IMR-90 (cell line): ENCODE measurements around the gene BDH1. TPM values are rescaled to one million over a fixed set of nuclear protein-coding genes. Genes with fewer than 3 reads are reported as not detected.
A peak's percentile ranks its signal among the peaks of the same experiment; 100 is the strongest.

Experiments used
- ATAC-seq: fragments of 200-7000 bp; cut with Tn5 transposase; 2 replicates; pipeline ENCODE4 v1.9.1; 2020; ENCODE audit warnings: low read depth, mild to moderate bottlenecking, moderate library complexity
- BruUV-seq: library from RNA; stranded (reverse); fragments of 400-500 nt; replicated peaks from 2 replicates; lab custom pipeline; 2021; lab: Mats Ljungman, UMichigan
- CTCF ChIA-PET: fragments of 300-600 bp; formaldehyde crosslinking; extraction: SDS; loops from one replicate; lab custom pipeline; 2021; ENCODE audit warnings: antibody characterized with exemption; lab: Yijun Ruan, JAX
- POLR2A ChIA-PET: fragments of 300-600 bp; sonication (Branson Sonifier 250); formaldehyde crosslinking; loops from one replicate; lab custom pipeline; 2022; ENCODE audit warnings: antibody characterized with exemption; ENCODE audit not compliant: unreplicated experiment; lab: Charles Lee
- DNase-seq: peaks from one replicate; pipeline ENCODE4 v3.0.0; 2013
- H2AFZ ChIP-seq: replicated peaks from 2 replicates; pipeline ENCODE3; 2013; ENCODE audit warnings: low read length, mild to moderate bottlenecking; ENCODE audit not compliant: poor library complexity
- H2AK5ac ChIP-seq: 2 replicates; pipeline ENCODE4 v1.6.1; 2013; ENCODE audit warnings: low read depth, low read length, inconsistent platforms
- H2AK9ac ChIP-seq: replicated peaks from 2 replicates; pipeline ENCODE3; 2013; ENCODE audit warnings: mild to moderate bottlenecking, low read depth, low read length, moderate library complexity; ENCODE audit not compliant: poor library complexity
- H2BK120ac ChIP-seq: 2 replicates; pipeline ENCODE4 v1.6.1; 2013; ENCODE audit warnings: low read depth, low read length, inconsistent platforms
- H2BK15ac ChIP-seq: 3 replicates; pipeline ENCODE4 v1.6.1; 2013; ENCODE audit warnings: low read depth, low read length, inconsistent platforms
- H2BK20ac ChIP-seq: 2 replicates; pipeline ENCODE4 v1.6.1; 2013; ENCODE audit warnings: low read depth, mild to moderate bottlenecking, inconsistent platforms, low read length, moderate library complexity
- H2BK5ac ChIP-seq: 2 replicates; pipeline ENCODE4 v1.6.1; 2013; ENCODE audit warnings: mild to moderate bottlenecking, low read depth, low read length, inconsistent platforms; ENCODE audit not compliant: poor library complexity, severe bottlenecking
- H3K14ac ChIP-seq: replicated peaks from 2 replicates; pipeline ENCODE4 v1.6.1; 2013; ENCODE audit warnings: low read depth, low read length, inconsistent platforms
- H3K18ac ChIP-seq: 2 replicates; pipeline ENCODE4 v1.6.1; 2013; ENCODE audit warnings: low read depth, low read length, control low read depth
- H3K23ac ChIP-seq: 2 replicates; pipeline ENCODE4 v1.6.1; 2013; ENCODE audit warnings: low read depth, low read length, inconsistent platforms
- H3K27ac ChIP-seq: 2 replicates; pipeline ENCODE4 v1.5.1; 2013; ENCODE audit warnings: mild to moderate bottlenecking, control low read depth, low read length; ENCODE audit not compliant: insufficient read depth
- H3K27me3 ChIP-seq: 2 replicates; pipeline ENCODE4 v1.6.1; 2013; ENCODE audit warnings: low read length; ENCODE audit not compliant: control insufficient read depth, insufficient read depth
- H3K36me3 ChIP-seq: 2 replicates; pipeline ENCODE4 v1.6.1; 2013; ENCODE audit warnings: low read length, mixed read lengths; ENCODE audit not compliant: control insufficient read depth, insufficient read depth
- H3K4ac ChIP-seq: 2 replicates; pipeline ENCODE4 v1.6.1; 2013; ENCODE audit warnings: low read depth, low read length, inconsistent platforms
- H3K4me1 ChIP-seq: 2 replicates; pipeline ENCODE4 v1.6.1; 2013; ENCODE audit warnings: low read length, mixed read lengths; ENCODE audit not compliant: control insufficient read depth, insufficient read depth
- H3K4me2 ChIP-seq: 2 replicates; pipeline ENCODE4 v1.6.1; 2013; ENCODE audit warnings: low read depth, mild to moderate bottlenecking, control low read depth, low read length, moderate library complexity
- H3K4me3 ChIP-seq: 2 replicates; pipeline ENCODE4 v1.5.1; 2013; ENCODE audit warnings: low read depth, mild to moderate bottlenecking, control low read depth, low read length, moderate library complexity; ENCODE audit not compliant: insufficient read depth
- H3K56ac ChIP-seq: 2 replicates; pipeline ENCODE4 v1.6.1; 2013; ENCODE audit warnings: low read length, inconsistent platforms; ENCODE audit not compliant: insufficient read depth; ENCODE audit errors: extremely low read depth
- H3K79me1 ChIP-seq, 2 experiments: 2 replicates each; pipeline ENCODE4 v1.6.1; 2013; ENCODE audit warnings: low read length in 2 of 2, inconsistent platforms in 1 of 2, low read depth in 1 of 2
- H3K9ac ChIP-seq: 2 replicates; pipeline ENCODE4 v1.6.1; 2013; ENCODE audit warnings: low read depth, low read length, control low read depth
- H3K9me1 ChIP-seq: 2 replicates; pipeline ENCODE4 v1.6.1; 2013; ENCODE audit warnings: low read length, inconsistent platforms; ENCODE audit not compliant: insufficient read depth
- H3K9me3 ChIP-seq: 2 replicates; pipeline ENCODE4 v1.6.1; 2013; ENCODE audit warnings: low read length; ENCODE audit not compliant: control insufficient read depth, insufficient read depth
- H4K20me1 ChIP-seq: 2 replicates; pipeline ENCODE4 v1.6.1; 2013; ENCODE audit warnings: low read length, inconsistent platforms; ENCODE audit not compliant: insufficient read depth
- H4K5ac ChIP-seq: 2 replicates; pipeline ENCODE4 v1.6.1; 2013; ENCODE audit warnings: mild to moderate bottlenecking, low read depth, low read length, control low read depth
- H4K8ac ChIP-seq, 2 experiments: 2 replicates each; pipeline ENCODE4 v1.6.1; 2013; ENCODE audit warnings: low read depth in 2 of 2, low read length in 2 of 2, control low read depth in 1 of 2, inconsistent platforms in 1 of 2
- H4K91ac ChIP-seq: 2 replicates; pipeline ENCODE4 v1.6.1; 2013; ENCODE audit warnings: low read depth, low read length, inconsistent platforms; ENCODE audit not compliant: insufficient read depth
- CEBPB ChIP-seq: IDR thresholded peaks from 2 replicates; pipeline ENCODE4 v1.6.1; 2012; ENCODE audit warnings: low read depth, low read length, improper control_type of control experiment
- FOS ChIP-seq: fragments of 150-350 bp; IDR thresholded peaks from 2 replicates; pipeline ENCODE4 v1.6.1; 2016; ENCODE audit warnings: low read depth, low read length
- MAZ ChIP-seq: IDR thresholded peaks from 2 replicates; pipeline ENCODE4 v1.6.1; 2012; ENCODE audit warnings: low read depth, mild to moderate bottlenecking, low read length, improper control_type of control experiment, moderate library complexity, borderline replicate concordance
- MXI1 ChIP-seq: IDR thresholded peaks from 2 replicates; pipeline ENCODE4 v1.6.1; 2012; ENCODE audit warnings: low read depth, mild to moderate bottlenecking, low read length, moderate library complexity, borderline replicate concordance
- NFE2L2 ChIP-seq: fragments of 150-350 bp; IDR thresholded peaks from 2 replicates; pipeline ENCODE4 v1.6.1; 2016; ENCODE audit warnings: low read depth, mild to moderate bottlenecking, low read length
- RAD21 ChIP-seq: IDR thresholded peaks from 2 replicates; pipeline ENCODE4 v1.6.1; 2012; ENCODE audit warnings: low read length, improper control_type of control experiment
- RCOR1 ChIP-seq: IDR thresholded peaks from 2 replicates; pipeline ENCODE4 v1.6.1; 2012; ENCODE audit warnings: mild to moderate bottlenecking, low read length, improper control_type of control experiment; ENCODE audit not compliant: insufficient replicate concordance
- RFX5 ChIP-seq: IDR thresholded peaks from 2 replicates; pipeline ENCODE4 v1.8.0; 2012; ENCODE audit warnings: low read depth, mild to moderate bottlenecking, low read length, moderate library complexity
- SMC3 ChIP-seq: fragments of 150-350 bp; IDR thresholded peaks from 2 replicates; pipeline ENCODE4 v1.6.1; 2016; ENCODE audit warnings: low read depth, mild to moderate bottlenecking, antibody characterized with exemption, low read length, moderate library complexity
- WGBS, 2 experiments: methylation state at CpG; one replicate each; pipeline versions ENCODE4 v1.1.5 to v1.1.7; 2013; ENCODE audit warnings: missing lambda C conversion rate in 2 of 2; ENCODE audit not compliant: insufficient read length in 1 of 2; ENCODE audit errors: extremely low coverage in 2 of 2; 5-methylcytosine and 5-hydroxymethylcytosine counted together
- dilution Hi-C: fragments of 300-500 bp; cut with HindIII; formaldehyde crosslinking; loops from one replicate; pipeline ENCODE4 v1.14.3; 2018; ENCODE audit warnings: low sequenced_read_pairs; ENCODE audit not compliant: unreplicated experiment
- in situ Hi-C: fragments of 300-500 bp; cut with MboI; formaldehyde crosslinking; loops from 3 replicates; pipeline ENCODE4 v1.14.3; 2019; ENCODE audit warnings: low sequenced_read_pairs, inconsistent platforms, mixed read lengths
- intact Hi-C: fragments of 100-400 bp; cut with micrococcal nuclease; formaldehyde crosslinking; loops from 2 replicates; pipeline ENCODE4 v1.10.0; 2022
- polyA plus RNA-seq, 3 experiments: library from polyadenylated mRNA; depleted of rRNA; stranded (reverse); fragments of >200 nt; gene quantifications; 2 replicates each; pipeline ENCODE4 v1.2.3, GENCODE V29; 2012; ENCODE audit warnings: low replicate concordance in 1 of 3
- total RNA-seq: library from RNA; depleted of rRNA; stranded (reverse); fragments of >200 nt; gene quantifications from 2 replicates; pipeline ENCODE4 v1.2.3, GENCODE V29; 2012
- TF ChIP-seq, protein P1 (sequence below): fragments of 150-350 bp; IDR thresholded peaks from 2 replicates; pipeline ENCODE4 v1.6.1; 2016; ENCODE audit warnings: low read depth, mild to moderate bottlenecking, low read length, moderate library complexity, borderline replicate concordance
- TF ChIP-seq, protein P2 (sequence below): fragments of 150-350 bp; IDR thresholded peaks from 2 replicates; pipeline ENCODE4 v1.6.1; 2017; ENCODE audit warnings: mild to moderate bottlenecking, antibody characterized with exemption, low read length, low read depth
- TF ChIP-seq, protein P3 (sequence below): conservative IDR thresholded peaks from 2 replicates; pipeline ENCODE4 v1.5.1; 2012; ENCODE audit warnings: mild to moderate bottlenecking, low read depth, low read length, improper control_type of control experiment

Gene BDH1
- total and polyA plus RNA-seq, 2 of the 4 experiments (the other 2 are of a cell fraction) = 2.7 to 4.4 TPM

DNA sequence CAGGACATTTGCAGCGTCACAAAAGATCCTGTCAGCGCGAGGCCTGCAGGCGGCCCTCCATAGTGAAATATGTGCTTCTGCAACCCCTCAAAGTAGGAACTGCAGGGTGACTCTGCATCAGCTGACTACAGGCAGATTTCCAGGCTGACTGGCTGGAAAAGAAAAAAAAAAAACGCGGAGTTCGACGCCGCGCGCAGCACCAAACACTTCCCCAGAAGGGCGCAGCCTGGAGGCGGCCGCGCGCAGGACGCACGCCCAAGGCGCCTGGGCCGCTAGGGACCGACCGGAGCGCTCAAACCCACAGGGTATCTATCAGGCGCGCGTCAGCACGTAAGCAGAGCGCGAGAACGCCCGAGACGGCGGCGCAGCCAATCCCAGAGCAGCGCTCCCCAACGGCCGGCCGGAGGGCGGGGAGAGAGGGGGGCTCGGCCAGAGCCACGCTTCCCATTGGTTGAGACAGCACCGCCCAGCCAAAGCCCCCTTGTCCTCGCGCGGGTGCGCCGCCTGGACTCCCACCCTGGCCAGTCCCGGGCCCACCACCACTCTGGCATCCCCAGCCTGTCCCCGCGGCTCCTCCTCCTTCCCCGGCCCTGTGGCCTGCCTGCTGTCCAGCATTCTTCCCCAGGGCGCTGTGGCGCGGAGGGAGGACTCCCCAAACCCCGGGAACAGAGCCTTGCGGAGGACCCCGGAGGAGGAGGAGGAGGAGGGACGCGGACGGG lies 1.0 kb downstream of the BDH1 start:
- Histone ChIP-seq H3K9ac (peak overlapping the region; percentile 69), H4K8ac (peak overlapping the region; percentile 29 to 84; a peak in 3 of 4 replicates), H3K4me2 (peak overlapping the region; percentile 97), H2BK5ac (peak overlapping the region; percentile 22), H2AK9ac (peak overlapping the region; percentile 55), H3K27ac (peak overlapping the region; percentile 76), H4K5ac (peak overlapping the region; percentile 49), H3K27me3 (peaks cover 19% of the 10 kb centered on the region), H2BK15ac (no peak overlapping the region; the same call in 2 of the 3 replicates), H4K20me1 (no peaks in the 10 kb centered on the region; the same call in 1 of the 2 replicates), H3K9me3 (no peaks in the 10 kb centered on the region), H3K4me1 (peaks cover 4% of the 10 kb centered on the region), H2BK120ac (peak overlapping the region; percentile 6; the same call in 1 of the 2 replicates), H3K14ac (peak overlapping the region; percentile 58), H3K23ac (peak overlapping the region; percentile 64), H2BK20ac (no peak overlapping the region), H3K56ac (peak overlapping the region; percentile 58; the same call in 1 of the 2 replicates), H3K36me3 (no peaks in the 10 kb centered on the region), H2AK5ac (no peak overlapping the region), H3K79me1 (0 out of 4 replicates have a peak, but pooled peaks cover 0 to 5% of the 10 kb centered on the region in 2 experiments), H3K4me3 (peak overlapping the region; percentile 80), H3K18ac (peak overlapping the region; percentile 26), H2AFZ (peak overlapping the region; percentile 99), H4K91ac (no peak overlapping the region), H3K9me1 (peaks cover 5% of the 10 kb centered on the region; the same call in 1 of the 2 replicates), H3K4ac (peak overlapping the region; percentile 49)
- dilution Hi-C loops (no loop called here), in situ Hi-C loops (no loop called here), intact Hi-C loops (loop anchor here (1.0 kb wide), 1 partner anchor 330 kb away; no protein-coding TSS in a partner anchor)
- BruUV-seq = no TSS peak
- POLR2A ChIA-PET = interaction anchor here (0.6 kb wide), 1 partner anchor 13 kb away, joined by 6 read pairs; no protein-coding TSS in a partner anchor
- CTCF ChIA-PET = interaction anchor here (0.6 kb wide), 1 partner anchor 21 kb away, joined by 3 read pairs; no protein-coding TSS in a partner anchor
- DNase-seq (peak; percentile 95), ATAC-seq (peak; percentile 99)
- 1% methylated on average over 14 of the region's 60 CpGs; no CpG with 5 or more reads in 1 of the 2 experiments for WGBS, 2 experiments
- TF ChIP-seq, protein P1, sequence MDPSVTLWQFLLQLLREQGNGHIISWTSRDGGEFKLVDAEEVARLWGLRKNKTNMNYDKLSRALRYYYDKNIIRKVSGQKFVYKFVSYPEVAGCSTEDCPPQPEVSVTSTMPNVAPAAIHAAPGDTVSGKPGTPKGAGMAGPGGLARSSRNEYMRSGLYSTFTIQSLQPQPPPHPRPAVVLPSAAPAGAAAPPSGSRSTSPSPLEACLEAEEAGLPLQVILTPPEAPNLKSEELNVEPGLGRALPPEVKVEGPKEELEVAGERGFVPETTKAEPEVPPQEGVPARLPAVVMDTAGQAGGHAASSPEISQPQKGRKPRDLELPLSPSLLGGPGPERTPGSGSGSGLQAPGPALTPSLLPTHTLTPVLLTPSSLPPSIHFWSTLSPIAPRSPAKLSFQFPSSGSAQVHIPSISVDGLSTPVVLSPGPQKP = no peak
- TF ChIP-seq RFX5 (no peak), SMC3 (peak; percentile 51), MXI1 (no peak), RAD21 (peak; percentile 51), RCOR1 (peak; percentile 88), CEBPB (no peak), MAZ (peak; percentile 77; the same call in 1 of the 2 replicates), FOS (no peak; the same call in 1 of the 2 replicates), NFE2L2 (0 out of 2 replicates have a peak, but pooled peaks have one; percentile 2)
- TF ChIP-seq, protein P2, sequence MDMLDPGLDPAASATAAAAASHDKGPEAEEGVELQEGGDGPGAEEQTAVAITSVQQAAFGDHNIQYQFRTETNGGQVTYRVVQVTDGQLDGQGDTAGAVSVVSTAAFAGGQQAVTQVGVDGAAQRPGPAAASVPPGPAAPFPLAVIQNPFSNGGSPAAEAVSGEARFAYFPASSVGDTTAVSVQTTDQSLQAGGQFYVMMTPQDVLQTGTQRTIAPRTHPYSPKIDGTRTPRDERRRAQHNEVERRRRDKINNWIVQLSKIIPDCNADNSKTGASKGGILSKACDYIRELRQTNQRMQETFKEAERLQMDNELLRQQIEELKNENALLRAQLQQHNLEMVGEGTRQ = peak; percentile 71
- TF ChIP-seq, protein P3, sequence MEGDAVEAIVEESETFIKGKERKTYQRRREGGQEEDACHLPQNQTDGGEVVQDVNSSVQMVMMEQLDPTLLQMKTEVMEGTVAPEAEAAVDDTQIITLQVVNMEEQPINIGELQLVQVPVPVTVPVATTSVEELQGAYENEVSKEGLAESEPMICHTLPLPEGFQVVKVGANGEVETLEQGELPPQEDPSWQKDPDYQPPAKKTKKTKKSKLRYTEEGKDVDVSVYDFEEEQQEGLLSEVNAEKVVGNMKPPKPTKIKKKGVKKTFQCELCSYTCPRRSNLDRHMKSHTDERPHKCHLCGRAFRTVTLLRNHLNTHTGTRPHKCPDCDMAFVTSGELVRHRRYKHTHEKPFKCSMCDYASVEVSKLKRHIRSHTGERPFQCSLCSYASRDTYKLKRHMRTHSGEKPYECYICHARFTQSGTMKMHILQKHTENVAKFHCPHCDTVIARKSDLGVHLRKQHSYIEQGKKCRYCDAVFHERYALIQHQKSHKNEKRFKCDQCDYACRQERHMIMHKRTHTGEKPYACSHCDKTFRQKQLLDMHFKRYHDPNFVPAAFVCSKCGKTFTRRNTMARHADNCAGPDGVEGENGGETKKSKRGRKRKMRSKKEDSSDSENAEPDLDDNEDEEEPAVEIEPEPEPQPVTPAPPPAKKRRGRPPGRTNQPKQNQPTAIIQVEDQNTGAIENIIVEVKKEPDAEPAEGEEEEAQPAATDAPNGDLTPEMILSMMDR = peak; percentile 74
